ENCODE data around the gene PDZD4.

DNA sequence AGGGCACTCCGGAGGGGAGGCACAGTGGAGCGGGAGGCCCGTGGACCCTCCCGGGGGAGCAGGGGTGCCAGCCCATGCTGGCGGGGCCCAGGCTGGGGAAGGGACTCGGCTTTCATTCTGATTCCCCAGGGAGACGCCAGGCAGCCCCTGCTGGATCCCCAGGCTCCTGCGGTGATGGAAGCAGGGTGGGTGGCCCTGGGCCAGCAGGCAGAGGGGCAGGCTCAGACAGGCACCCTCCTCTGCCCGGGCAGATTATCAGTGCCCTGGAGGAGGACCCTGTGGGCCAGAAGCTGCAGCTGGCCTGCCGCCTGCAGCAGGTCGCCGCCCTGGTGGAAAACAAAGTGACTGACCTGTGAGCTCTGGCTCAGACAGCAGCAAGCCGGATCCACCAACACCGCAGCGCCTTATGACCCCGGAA lies 51.7 kb downstream of the PDZD4 start:
- TF ChIP-seq POLR2AphosphoS5 (IDR thresholded peaks at IDR 0.05; ENCODE audit: low read depth, low read length), result no peak
- no peak for TF ChIP-seq POLR2A (IDR thresholded peaks at IDR 0.05; ENCODE audit: low read depth, low read length)
- TF ChIP-seq TAF1 (IDR thresholded peaks at IDR 0.05; ENCODE audit: borderline replicate concordance, low read depth, low read length), result no peak

Measured in GM12892 (cell line).